HEK293 (cell line): Measurements from ENCODE around the gene ARHGAP4.

Source experiments
- AEBP2 ChIP-seq: fragments of 450-650 bp; formaldehyde crosslinking; IDR thresholded peaks from 2 replicates; pipeline ENCODE4 v1.5.1; 2016; ENCODE audit warnings: missing biosample characterization, missing genetic modification characterization, borderline replicate concordance
- BCL11A ChIP-seq: fragments of 450-650 bp; formaldehyde crosslinking; IDR thresholded peaks from 2 replicates; pipeline ENCODE4 v1.5.1; 2016; ENCODE audit warnings: low read depth, missing biosample characterization, missing genetic modification characterization
- HOXD13 ChIP-seq: sonication (generic); formaldehyde crosslinking; IDR thresholded peaks from 2 replicates; pipeline ENCODE4 v1.8.0; 2022; ENCODE audit warnings: missing genetic modification reagents, borderline replicate concordance
- SETDB1 ChIP-seq: IDR thresholded peaks from one replicate; pipeline ENCODE4 v1.6.1; 2017; ENCODE audit warnings: mild to moderate bottlenecking, low read length, moderate library complexity, mixed read lengths; ENCODE audit not compliant: insufficient read length
- SP2 ChIP-seq: fragments of 450-650 bp; formaldehyde crosslinking; IDR thresholded peaks from 2 replicates; pipeline ENCODE4 v1.5.1; 2016; ENCODE audit warnings: missing biosample characterization, missing genetic modification characterization
- YY2 ChIP-seq: fragments of 450-650 bp; formaldehyde crosslinking; IDR thresholded peaks from 2 replicates; pipeline ENCODE4 v1.5.1; 2016; ENCODE audit warnings: missing biosample characterization, missing genetic modification characterization
- ZBTB21 ChIP-seq: fragments of 450-650 bp; formaldehyde crosslinking; IDR thresholded peaks from 2 replicates; pipeline ENCODE4 v1.5.1; 2017; ENCODE audit warnings: missing biosample characterization, missing genetic modification characterization
- ZBTB44 ChIP-seq: fragments of 450-650 bp; IDR thresholded peaks from 2 replicates; pipeline ENCODE4 v1.5.1; 2018; ENCODE audit warnings: missing biosample characterization, mild to moderate bottlenecking, missing genetic modification characterization
- ZFP37 ChIP-seq: fragments of 450-650 bp; formaldehyde crosslinking; IDR thresholded peaks from 2 replicates; pipeline ENCODE4 v1.5.1; 2016; ENCODE audit warnings: missing biosample characterization, missing genetic modification characterization
- ZFP41 ChIP-seq: fragments of 450-650 bp; formaldehyde crosslinking; IDR thresholded peaks from 2 replicates; pipeline ENCODE4 v1.5.1; 2016; ENCODE audit warnings: missing biosample characterization, missing genetic modification characterization, borderline replicate concordance
- ZNF138 ChIP-seq: fragments of 450-650 bp; formaldehyde crosslinking; IDR thresholded peaks from 2 replicates; pipeline ENCODE4 v1.5.1; 2016; ENCODE audit warnings: missing biosample characterization, missing genetic modification characterization, borderline replicate concordance
- ZNF157 ChIP-seq: fragments of 450-650 bp; formaldehyde crosslinking; IDR thresholded peaks from 2 replicates; pipeline ENCODE4 v1.5.1; 2016; ENCODE audit warnings: missing biosample characterization, missing genetic modification characterization
- ZNF16 ChIP-seq: fragments of 450-650 bp; formaldehyde crosslinking; IDR thresholded peaks from 2 replicates; pipeline ENCODE4 v1.5.1; 2016; ENCODE audit warnings: low read depth, missing biosample characterization, missing genetic modification characterization
- ZNF302 ChIP-seq: fragments of 450-650 bp; formaldehyde crosslinking; IDR thresholded peaks from 2 replicates; pipeline ENCODE4 v1.5.1; 2016; ENCODE audit warnings: missing biosample characterization, missing genetic modification characterization, low read depth
- ZNF324 ChIP-seq: fragments of 450-650 bp; formaldehyde crosslinking; IDR thresholded peaks from 2 replicates; pipeline ENCODE4 v1.5.1; 2016; ENCODE audit warnings: missing biosample characterization, missing genetic modification characterization
- ZNF350 ChIP-seq: fragments of 450-650 bp; formaldehyde crosslinking; IDR thresholded peaks from 2 replicates; pipeline ENCODE4 v1.5.0; 2017; ENCODE audit warnings: missing biosample characterization, mild to moderate bottlenecking, missing genetic modification characterization
- ZNF391 ChIP-seq: fragments of 450-650 bp; formaldehyde crosslinking; IDR thresholded peaks from 2 replicates; pipeline ENCODE4 v1.5.1; 2016; ENCODE audit warnings: low read depth, missing biosample characterization, missing genetic modification characterization, borderline replicate concordance
- ZNF501 ChIP-seq: fragments of 450-650 bp; formaldehyde crosslinking; IDR thresholded peaks from 2 replicates; pipeline ENCODE4 v1.5.1; 2016; ENCODE audit warnings: missing biosample characterization, missing genetic modification characterization
- ZNF521 ChIP-seq: fragments of 450-650 bp; formaldehyde crosslinking; IDR thresholded peaks from 2 replicates; pipeline ENCODE4 v1.5.1; 2017; ENCODE audit warnings: missing biosample characterization, mild to moderate bottlenecking, missing genetic modification characterization
- ZNF621 ChIP-seq: fragments of 450-650 bp; formaldehyde crosslinking; IDR thresholded peaks from 2 replicates; pipeline ENCODE4 v1.5.1; 2017; ENCODE audit warnings: missing biosample characterization, missing genetic modification characterization
- ZNF664 ChIP-seq: fragments of 450-650 bp; formaldehyde crosslinking; IDR thresholded peaks from 2 replicates; pipeline ENCODE4 v1.5.1; 2016; ENCODE audit warnings: missing biosample characterization, missing genetic modification characterization
- ZNF785 ChIP-seq: fragments of 450-650 bp; formaldehyde crosslinking; IDR thresholded peaks from 2 replicates; pipeline ENCODE4 v1.5.1; 2016; ENCODE audit warnings: missing biosample characterization, missing genetic modification characterization
- ZNF830 ChIP-seq: fragments of 450-650 bp; IDR thresholded peaks from 2 replicates; pipeline ENCODE4 v1.5.0; 2018; ENCODE audit warnings: missing biosample characterization, missing genetic modification characterization, low read depth, mild to moderate bottlenecking, moderate library complexity
- ZSCAN16 ChIP-seq: fragments of 450-650 bp; formaldehyde crosslinking; IDR thresholded peaks from 2 replicates; pipeline ENCODE4 v1.5.1; 2016; ENCODE audit warnings: missing biosample characterization, missing genetic modification characterization
- ZSCAN30 ChIP-seq: fragments of 450-650 bp; IDR thresholded peaks from 2 replicates; pipeline ENCODE4 v1.5.1; 2018; ENCODE audit warnings: missing biosample characterization, mild to moderate bottlenecking, missing genetic modification characterization, moderate library complexity
- ZXDB ChIP-seq: fragments of 450-650 bp; formaldehyde crosslinking; IDR thresholded peaks from 2 replicates; pipeline ENCODE4 v1.5.1; 2016; ENCODE audit warnings: missing biosample characterization, missing genetic modification characterization
- TF ChIP-seq, protein P1 (sequence below): fragments of 450-650 bp; formaldehyde crosslinking; IDR thresholded peaks from 2 replicates; pipeline ENCODE4 v1.5.0; 2017; ENCODE audit warnings: missing biosample characterization, missing genetic modification characterization, borderline replicate concordance
- TF ChIP-seq, protein P2 (sequence below): fragments of 450-650 bp; formaldehyde crosslinking; IDR thresholded peaks from 2 replicates; pipeline ENCODE4 v1.5.1; 2016; ENCODE audit warnings: missing biosample characterization, missing genetic modification characterization
- TF ChIP-seq, protein P3 (sequence below): fragments of 450-650 bp; formaldehyde crosslinking; IDR thresholded peaks from 2 replicates; pipeline ENCODE4 v1.5.1; 2016; ENCODE audit warnings: missing biosample characterization, missing genetic modification characterization

The ARHGAP4 gene

GRCh38 chrX:153927922-153928760, 2.1 kb upstream of the ARHGAP4 start (continued):
- TF ChIP-seq ZSCAN30 (tag by site-specific recombination) (peak; percentile 92), ZNF391 (no peak), ZNF521 (no peak), ZNF138 (tag by site-specific recombination) (no peak), ZFP37 (no peak), BCL11A (tag by site-specific recombination) (no peak), ZXDB (tag by site-specific recombination) (peak; percentile 50), ZNF830 (tag by site-specific recombination) (no peak), SP2 (tag by site-specific recombination) (peak; percentile 100), HOXD13 (no peak), ZSCAN16 (no peak), AEBP2 (tag by site-specific recombination) (no peak), ZNF501 (tag by site-specific recombination) (no peak), ZBTB21 (no peak), ZNF350 (tag by site-specific recombination) (no peak), ZNF785 (tag by site-specific recombination) (no peak), ZNF16 (no peak), ZFP41 (no peak), SETDB1 (no peak), ZNF621 (tag by site-specific recombination) (no peak), ZNF157 (tag by site-specific recombination) (no peak), ZNF302 (tag by site-specific recombination) (no peak), YY2 (tag by site-specific recombination) (no peak), ZBTB44 (tag by site-specific recombination) (no peak; the same call in 1 of the 2 replicates), ZNF324 (tag by site-specific recombination) (no peak), ZNF664 (no peak)
- TF ChIP-seq, protein P1, sequence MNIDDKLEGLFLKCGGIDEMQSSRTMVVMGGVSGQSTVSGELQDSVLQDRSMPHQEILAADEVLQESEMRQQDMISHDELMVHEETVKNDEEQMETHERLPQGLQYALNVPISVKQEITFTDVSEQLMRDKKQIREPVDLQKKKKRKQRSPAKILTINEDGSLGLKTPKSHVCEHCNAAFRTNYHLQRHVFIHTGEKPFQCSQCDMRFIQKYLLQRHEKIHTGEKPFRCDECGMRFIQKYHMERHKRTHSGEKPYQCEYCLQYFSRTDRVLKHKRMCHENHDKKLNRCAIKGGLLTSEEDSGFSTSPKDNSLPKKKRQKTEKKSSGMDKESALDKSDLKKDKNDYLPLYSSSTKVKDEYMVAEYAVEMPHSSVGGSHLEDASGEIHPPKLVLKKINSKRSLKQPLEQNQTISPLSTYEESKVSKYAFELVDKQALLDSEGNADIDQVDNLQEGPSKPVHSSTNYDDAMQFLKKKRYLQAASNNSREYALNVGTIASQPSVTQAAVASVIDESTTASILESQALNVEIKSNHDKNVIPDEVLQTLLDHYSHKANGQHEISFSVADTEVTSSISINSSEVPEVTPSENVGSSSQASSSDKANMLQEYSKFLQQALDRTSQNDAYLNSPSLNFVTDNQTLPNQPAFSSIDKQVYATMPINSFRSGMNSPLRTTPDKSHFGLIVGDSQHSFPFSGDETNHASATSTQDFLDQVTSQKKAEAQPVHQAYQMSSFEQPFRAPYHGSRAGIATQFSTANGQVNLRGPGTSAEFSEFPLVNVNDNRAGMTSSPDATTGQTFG (tag by site-specific recombination) = no peak
- TF ChIP-seq, protein P2, sequence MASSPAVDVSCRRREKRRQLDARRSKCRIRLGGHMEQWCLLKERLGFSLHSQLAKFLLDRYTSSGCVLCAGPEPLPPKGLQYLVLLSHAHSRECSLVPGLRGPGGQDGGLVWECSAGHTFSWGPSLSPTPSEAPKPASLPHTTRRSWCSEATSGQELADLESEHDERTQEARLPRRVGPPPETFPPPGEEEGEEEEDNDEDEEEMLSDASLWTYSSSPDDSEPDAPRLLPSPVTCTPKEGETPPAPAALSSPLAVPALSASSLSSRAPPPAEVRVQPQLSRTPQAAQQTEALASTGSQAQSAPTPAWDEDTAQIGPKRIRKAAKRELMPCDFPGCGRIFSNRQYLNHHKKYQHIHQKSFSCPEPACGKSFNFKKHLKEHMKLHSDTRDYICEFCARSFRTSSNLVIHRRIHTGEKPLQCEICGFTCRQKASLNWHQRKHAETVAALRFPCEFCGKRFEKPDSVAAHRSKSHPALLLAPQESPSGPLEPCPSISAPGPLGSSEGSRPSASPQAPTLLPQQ (tag by site-specific recombination) = peak; percentile 56
- TF ChIP-seq, protein P3, sequence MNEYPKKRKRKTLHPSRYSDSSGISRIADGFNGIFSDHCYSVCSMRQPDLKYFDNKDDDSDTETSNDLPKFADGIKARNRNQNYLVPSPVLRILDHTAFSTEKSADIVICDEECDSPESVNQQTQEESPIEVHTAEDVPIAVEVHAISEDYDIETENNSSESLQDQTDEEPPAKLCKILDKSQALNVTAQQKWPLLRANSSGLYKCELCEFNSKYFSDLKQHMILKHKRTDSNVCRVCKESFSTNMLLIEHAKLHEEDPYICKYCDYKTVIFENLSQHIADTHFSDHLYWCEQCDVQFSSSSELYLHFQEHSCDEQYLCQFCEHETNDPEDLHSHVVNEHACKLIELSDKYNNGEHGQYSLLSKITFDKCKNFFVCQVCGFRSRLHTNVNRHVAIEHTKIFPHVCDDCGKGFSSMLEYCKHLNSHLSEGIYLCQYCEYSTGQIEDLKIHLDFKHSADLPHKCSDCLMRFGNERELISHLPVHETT (tag by site-specific recombination) = no peak
